ENCODE results near the gene MARVELD1. TPM values are rescaled to one million over a fixed set of nuclear protein-coding genes. Genes with fewer than 3 reads are reported as not detected.

MARVELD1 gene
- total and polyA plus RNA-seq, 2 of the 13 experiments (the other 11 are each of a cell fraction or from before 2014, with no cell fraction given): not detected

- TF ChIP-seq CENPT (CRISPR knock-in tag; IDR thresholded peaks at IDR 0.05; ENCODE audit: low read depth) (peak; percentile 96; the same call in 1 of the 2 replicates), ZNF281 (CRISPR knock-in tag; IDR thresholded peaks at IDR 0.05; ENCODE audit: borderline replicate concordance) (peak; percentile 55; the same call in 1 of the 2 replicates), SOX6 (IDR thresholded peaks at IDR 0.05) (no peak), SOX6 (CRISPR knock-in tag; IDR thresholded peaks at IDR 0.05) (peak; percentile 58), NFATC3 (CRISPR knock-in tag; IDR thresholded peaks at IDR 0.05) (peak; percentile 97), ZNF224 (CRISPR knock-in tag; IDR thresholded peaks at IDR 0.05) (0 out of 2 replicates have a peak, but pooled peaks have one; percentile 20), RFX3 (CRISPR knock-in tag; IDR thresholded peaks at IDR 0.05) (0 out of 2 replicates have a peak, but pooled peaks have one; percentile 46), TBP (CRISPR knock-in tag; IDR thresholded peaks at IDR 0.05) (no peak), NR2F2 (IDR thresholded peaks at IDR 0.05; ENCODE audit: borderline replicate concordance, low read depth) (0 out of 2 replicates have a peak, but pooled peaks have one; percentile 10), ZBTB20 (CRISPR knock-in tag; IDR thresholded peaks at IDR 0.05; ENCODE audit: borderline replicate concordance, low read depth) (peak; percentile 84; the same call in 1 of the 2 replicates), ZNF12 (CRISPR knock-in tag; IDR thresholded peaks at IDR 0.05) (0 out of 2 replicates have a peak, but pooled peaks have one; percentile 64), ZNF772 (CRISPR knock-in tag; IDR thresholded peaks at IDR 0.05) (peak; percentile 95), NONO (IDR thresholded peaks at IDR 0.05) (no peak), NONO (CRISPR knock-in tag; conservative IDR thresholded peaks at IDR 0.05) (peak; percentile 91), ARNTL (CRISPR knock-in tag; IDR thresholded peaks at IDR 0.05) (no peak; the same call in 1 of the 2 replicates), GATA4 (IDR thresholded peaks at IDR 0.05; ENCODE audit: borderline replicate concordance, low read depth) (peak; percentile 57; the same call in 1 of the 2 replicates), SUZ12 (IDR thresholded peaks at IDR 0.05; ENCODE audit: low read depth, low read length) (no peak)
- TF ChIP-seq, protein P1, sequence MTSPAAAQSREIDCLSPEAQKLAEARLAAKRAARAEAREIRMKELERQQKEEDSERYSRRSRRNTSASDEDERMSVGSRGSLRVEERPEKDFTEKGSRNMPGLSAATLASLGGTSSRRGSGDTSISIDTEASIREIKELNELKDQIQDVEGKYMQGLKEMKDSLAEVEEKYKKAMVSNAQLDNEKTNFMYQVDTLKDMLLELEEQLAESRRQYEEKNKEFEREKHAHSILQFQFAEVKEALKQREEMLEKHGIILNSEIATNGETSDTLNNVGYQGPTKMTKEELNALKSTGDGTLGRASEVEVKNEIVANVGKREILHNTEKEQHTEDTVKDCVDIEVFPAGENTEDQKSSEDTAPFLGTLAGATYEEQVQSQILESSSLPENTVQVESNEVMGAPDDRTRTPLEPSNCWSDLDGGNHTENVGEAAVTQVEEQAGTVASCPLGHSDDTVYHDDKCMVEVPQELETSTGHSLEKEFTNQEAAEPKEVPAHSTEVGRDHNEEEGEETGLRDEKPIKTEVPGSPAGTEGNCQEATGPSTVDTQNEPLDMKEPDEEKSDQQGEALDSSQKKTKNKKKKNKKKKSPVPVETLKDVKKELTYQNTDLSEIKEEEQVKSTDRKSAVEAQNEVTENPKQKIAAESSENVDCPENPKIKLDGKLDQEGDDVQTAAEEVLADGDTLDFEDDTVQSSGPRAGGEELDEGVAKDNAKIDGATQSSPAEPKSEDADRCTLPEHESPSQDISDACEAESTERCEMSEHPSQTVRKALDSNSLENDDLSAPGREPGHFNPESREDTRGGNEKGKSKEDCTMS (CRISPR knock-in tag; conservative IDR thresholded peaks at IDR 0.05): 0 out of 2 replicates have a peak, but pooled peaks have one; percentile 84
Measured at GRCh38 chr10:97736902-97737769, 23.6 kb downstream of the MARVELD1 start, which contains the start of gene ZFYVE27 (continued).

Data from HepG2 (cell line).